SHP77 (cell line): ENCODE results near the gene BMAL2.

ENCODE experiments used
- DNase-seq, 2 experiments: peaks; one replicate each; lab custom pipeline; 2025; lab: John Stamatoyannopoulos, UW

BMAL2 gene

DNA sequence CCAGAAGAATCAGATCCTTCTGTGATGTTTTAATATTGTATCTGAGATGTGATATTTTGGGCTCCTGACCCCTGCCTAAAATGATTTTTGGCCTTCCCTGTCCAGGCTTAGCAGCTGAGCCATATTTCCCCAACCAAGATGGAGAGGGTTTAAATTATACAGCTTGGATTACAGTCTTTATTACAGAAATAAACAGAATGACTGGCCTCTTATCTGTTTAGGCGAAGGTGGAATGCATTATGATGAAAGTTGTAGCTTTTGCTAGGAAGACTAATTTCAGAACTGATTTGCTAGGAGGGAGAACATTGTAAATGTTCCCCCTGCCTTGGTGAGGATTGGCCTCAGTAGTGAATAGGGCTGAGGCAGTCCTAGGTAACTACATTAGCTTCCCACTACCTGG, 23.3 kb downstream of the BMAL2 start:
- DNase-seq = no peak

DNA sequence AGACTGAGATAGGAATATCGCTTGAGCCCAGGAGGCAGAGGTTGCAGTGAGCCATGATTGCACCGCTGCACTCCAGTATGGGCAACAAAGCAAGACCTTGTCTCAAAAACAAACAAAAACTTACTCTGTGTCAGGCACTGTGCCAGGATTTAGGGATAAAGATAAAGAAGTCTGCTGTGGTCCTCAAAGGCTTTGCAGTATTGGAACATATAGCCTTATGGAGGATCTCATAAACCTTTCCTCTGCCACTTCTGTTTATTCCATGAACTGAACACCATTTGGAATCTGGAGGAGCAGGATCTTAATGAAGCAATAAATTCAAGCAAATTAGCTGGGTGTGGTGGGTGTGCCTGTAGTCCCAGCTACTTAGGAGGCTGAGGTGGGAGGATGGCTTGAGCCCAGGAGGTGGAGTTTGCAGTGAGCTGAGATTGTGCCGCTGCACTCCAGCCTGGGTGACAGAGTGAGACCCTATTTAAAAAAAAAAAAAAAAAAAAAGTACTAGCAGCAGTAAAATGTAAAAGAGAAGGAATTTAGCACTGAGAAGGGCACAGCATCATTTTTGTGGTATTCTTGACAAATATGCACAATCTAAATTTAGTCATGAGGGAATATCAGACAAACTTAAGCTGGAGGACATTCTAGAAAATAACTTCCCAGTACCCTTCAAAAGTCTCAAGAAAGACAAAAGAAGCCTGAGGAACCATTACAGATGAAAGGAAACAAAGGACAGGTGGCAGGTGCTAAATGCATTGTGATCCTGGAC, 27.1 kb downstream of the BMAL2 start:
- no peak for DNase-seq

DNA sequence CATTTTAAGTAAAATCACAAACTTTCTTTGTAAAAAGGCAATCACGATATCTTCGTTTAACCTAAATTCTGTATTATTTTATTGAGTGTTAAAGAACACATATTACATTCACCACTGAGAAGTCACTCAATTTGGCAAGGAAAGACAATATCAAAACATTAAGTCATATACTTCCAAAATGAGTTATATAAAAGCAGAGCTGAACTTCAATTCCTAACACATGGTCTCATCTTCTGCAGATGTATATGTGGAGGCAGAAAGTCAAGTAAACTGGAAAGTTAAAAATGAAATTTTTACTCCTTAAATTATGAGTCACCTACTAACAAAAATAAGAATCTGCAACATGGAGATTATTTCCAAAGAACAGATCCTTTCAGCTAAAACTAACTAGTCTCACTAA, 28.7 kb downstream of the BMAL2 start:
- DNase-seq = no peak

DNA sequence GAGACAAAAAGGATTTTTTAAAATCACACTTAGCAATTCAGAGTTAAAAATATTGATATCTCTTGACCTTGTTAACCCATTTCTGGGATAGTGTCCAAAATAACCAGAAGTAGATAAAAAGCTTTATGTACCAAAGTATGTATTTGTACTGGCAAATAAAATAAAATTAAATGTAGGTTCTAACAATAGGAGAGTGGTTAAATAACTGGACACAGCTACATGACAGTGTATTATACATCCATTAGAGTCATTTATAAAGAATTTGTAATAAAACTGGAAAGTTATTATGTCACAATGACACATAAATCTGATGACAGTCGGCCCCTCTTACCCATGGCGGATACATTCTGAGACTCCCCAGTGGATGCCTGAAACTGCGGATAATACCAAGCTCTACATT, 34.0 kb downstream of the BMAL2 start:
- DNase-seq = no peak

DNA sequence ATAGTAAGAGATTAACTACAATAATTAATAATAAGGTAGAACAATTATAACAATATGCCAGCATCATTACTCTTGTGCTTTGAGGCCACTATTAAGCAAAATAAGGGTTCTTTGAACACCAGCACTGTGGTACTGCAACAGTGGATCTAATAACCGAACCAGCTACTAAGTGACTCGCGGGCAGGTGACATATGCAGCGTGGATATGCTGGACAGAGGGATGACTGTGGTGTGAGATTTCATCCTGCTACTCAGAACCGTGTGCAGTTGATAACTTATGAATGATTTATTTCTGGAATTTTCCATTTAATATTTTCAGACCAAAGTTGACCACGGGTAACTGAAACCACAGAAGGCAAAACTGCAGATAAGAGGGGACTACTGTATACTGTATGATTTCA, 34.4 kb downstream of the BMAL2 start:
- no peak for DNase-seq

DNA sequence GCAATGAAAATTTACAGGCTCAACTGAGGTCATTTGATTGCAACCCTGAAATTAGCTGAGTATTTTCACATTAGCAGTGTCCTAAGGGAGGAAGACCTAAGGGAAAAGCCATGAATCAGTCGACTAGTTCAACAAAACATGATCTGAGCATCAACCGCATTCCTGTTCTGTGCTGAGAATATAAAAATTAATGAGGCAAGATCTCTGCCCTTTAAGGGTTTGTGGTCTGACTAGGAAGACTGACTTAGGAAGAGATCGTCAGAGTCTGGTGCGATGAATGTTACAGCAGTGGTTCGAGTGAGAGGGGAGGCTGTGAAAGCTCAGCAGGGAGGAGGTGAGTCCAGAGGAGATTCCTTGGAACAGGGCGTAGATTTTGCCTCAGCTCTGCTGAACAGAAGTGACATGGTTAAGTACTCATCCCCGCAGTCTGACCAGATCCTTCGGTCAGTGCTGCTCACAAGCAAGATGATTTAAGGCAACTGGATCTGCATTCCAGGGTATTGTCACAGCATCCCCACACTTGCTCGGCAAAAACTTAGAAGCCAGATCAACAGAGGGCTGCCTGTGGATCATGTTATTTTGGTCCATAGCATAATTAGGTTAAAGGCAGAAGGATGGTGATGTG, 49.6 kb downstream of the BMAL2 start:
- DNase-seq = no peak
